Measurements from ENCODE around the gene NCMAP. TPM values are rescaled to one million over a fixed set of nuclear protein-coding genes. Genes with fewer than 3 reads are reported as not detected.

Gene NCMAP
- total RNA-seq, 2 donors from 2014 or later = 9.9 to 12.7 TPM

DNA sequence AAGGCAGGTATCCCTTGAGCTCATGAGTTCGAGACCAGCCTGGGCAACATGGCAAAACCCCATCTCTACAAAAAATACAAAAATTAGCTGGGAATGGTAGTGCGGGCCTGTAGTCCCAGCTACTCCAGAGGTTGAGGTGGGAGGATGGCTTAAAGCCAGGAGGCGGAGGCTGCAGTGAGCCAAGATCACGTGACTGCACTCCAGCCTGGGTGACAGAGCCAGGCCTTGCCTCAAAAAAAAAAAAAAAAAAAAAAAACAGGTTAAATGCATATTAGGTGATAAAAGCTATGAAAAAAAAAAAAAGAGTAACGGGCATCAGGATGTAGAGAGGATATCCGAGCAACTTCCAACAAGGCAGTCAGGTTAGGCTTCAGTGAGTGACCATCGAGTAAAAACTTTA, 84.4 kb downstream of the NCMAP start:
- ATAC-seq (no peak), DNase-seq (peak; percentile 31 to 51 (median 46))
- Histone ChIP-seq H3K27ac (peak overlapping the region in 1 of 4 donors; percentile 3), H3K9me3 (no peaks in the 10 kb centered on the region), H3K4me3 (no peak overlapping the region), H3K36me3 (replicated peaks in 1 of 2; ENCODE audit: insufficient read depth in 1 of 2, low read depth in 2 of 2) (no peaks in the 10 kb centered on the region), H3K27me3 (no peaks in the 10 kb centered on the region), H3K4me1 (peaks cover 24% of the 10 kb centered on the region)
- 59 to 64% methylated on average over 7 of the region's 7 CpGs for whole genome bisulfite sequencing, 2 donors
- intact Hi-C loops (cut with DNase I) = no loop called here
- no peak for TF ChIP-seq POLR2A (IDR thresholded peaks at IDR 0.05)
- TF ChIP-seq, protein P1, sequence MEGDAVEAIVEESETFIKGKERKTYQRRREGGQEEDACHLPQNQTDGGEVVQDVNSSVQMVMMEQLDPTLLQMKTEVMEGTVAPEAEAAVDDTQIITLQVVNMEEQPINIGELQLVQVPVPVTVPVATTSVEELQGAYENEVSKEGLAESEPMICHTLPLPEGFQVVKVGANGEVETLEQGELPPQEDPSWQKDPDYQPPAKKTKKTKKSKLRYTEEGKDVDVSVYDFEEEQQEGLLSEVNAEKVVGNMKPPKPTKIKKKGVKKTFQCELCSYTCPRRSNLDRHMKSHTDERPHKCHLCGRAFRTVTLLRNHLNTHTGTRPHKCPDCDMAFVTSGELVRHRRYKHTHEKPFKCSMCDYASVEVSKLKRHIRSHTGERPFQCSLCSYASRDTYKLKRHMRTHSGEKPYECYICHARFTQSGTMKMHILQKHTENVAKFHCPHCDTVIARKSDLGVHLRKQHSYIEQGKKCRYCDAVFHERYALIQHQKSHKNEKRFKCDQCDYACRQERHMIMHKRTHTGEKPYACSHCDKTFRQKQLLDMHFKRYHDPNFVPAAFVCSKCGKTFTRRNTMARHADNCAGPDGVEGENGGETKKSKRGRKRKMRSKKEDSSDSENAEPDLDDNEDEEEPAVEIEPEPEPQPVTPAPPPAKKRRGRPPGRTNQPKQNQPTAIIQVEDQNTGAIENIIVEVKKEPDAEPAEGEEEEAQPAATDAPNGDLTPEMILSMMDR (IDR thresholded peaks at IDR 0.05) = no peak

DNA sequence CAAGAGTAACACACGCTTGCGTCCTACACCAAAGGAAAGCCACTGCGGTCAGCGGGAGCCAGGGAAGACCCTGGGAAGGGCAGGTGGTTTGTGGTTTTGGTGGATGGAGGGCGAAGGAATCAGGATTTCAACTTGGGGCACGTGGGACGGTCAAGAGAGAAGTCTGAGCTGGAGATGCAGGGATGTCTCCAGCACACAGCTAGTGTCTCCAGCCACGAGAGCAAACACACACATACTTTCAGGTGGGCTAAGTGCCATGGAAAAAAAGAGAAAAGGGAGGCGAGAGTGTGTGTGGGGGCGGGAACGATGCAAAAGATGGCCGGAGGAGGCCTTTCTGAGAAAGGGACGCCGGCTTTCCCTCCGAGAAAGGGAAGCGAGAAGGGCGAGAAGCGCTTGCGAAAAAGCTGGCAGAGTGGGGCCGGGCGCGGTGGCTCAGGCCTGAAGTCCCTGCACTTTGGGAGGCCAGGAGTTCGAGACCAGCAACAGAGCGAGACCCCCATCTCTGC, 85.8 kb downstream of the NCMAP start:
- 26% methylated on average over 24 of the region's 24 CpGs for WGBS, 2 donors
- no peak for ATAC-seq
- Histone ChIP-seq H3K27ac (peak overlapping the region; percentile 96 to 100 (median 98)), H3K36me3 (replicated peaks in 1 of 2; ENCODE audit: insufficient read depth in 1 of 2, low read depth in 2 of 2) (peaks cover 0 to under 1% of the 10 kb centered on the region in 2 donors), H3K9me3 (no peaks in the 10 kb centered on the region), H3K4me3 (peak overlapping the region; percentile 37 to 64), H3K4me1 (peaks cover 30% of the 10 kb centered on the region), H3K27me3 (no peaks in the 10 kb centered on the region)
- intact Hi-C loops (cut with DNase I) = no loop called here
- TF ChIP-seq, protein P1 (IDR thresholded peaks at IDR 0.05) = no peak
- TF ChIP-seq POLR2A (IDR thresholded peaks at IDR 0.05) = no peak
- peak; percentile 19 to 29 (median 23) for DNase-seq

DNA sequence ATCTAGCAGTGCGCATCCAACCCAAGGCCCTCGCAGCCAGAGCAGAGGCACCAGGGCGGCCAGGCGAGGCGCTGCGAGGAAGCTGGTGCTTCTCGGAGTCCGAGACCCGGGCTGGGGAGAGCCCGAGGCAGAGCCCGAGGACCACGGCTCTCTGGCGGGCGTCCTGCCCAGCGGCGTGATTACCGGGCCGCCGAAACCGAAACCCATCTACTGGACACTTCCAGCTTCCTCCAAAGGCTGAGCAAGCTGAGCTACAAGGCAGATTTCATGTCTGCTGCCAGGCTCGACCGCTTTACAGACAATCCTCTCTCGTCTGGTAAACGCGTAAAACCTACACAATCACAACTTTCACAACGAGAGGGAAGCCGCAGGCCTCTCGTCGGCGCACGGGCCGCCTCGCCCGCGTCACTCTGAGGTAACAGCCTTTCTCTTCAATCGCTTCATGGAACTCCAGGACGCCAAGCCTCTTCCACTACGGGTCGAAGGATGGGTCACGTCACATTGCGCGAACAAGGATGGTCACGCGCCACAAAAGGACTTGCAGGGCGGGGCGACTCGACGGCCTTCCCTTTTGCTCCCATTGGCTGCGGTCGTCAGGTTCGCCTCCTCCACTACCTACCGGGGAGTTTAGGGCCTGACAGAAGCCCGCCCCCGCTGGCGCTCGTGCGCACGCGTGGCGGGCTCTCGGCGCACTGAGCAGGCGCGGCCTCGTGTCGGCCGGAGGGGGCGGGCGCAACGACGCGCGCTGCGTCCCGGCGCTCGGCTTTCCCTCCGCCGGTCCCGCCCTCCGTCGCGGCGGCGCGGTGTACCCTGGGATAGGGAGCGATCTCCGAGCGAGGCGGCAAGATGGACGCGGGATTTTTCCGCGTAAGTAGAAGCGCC, 86.8 kb downstream of the NCMAP start, which contains the start of gene SRRM1:
Gene SRRM1, plus strand, starts transcription at position 822 of the 882 bp plus-strand sequence. Its CDS starts 25 bp downstream, at position 847.
- peak within 1 kb of the TSS; percentile 96 to 100 (median 98) for H3K27ac ChIP-seq
- peak; percentile 95 for ATAC-seq
- intact Hi-C loops (cut with DNase I) = no loop called here
- H3K4me1 ChIP-seq = peaks cover 30% of the 10 kb centered on the region
- TF ChIP-seq POLR2A (IDR thresholded peaks at IDR 0.05) = peak; percentile 97 to 100 (median 100)
- TF ChIP-seq, protein P1 (IDR thresholded peaks at IDR 0.05) = peak in 4 of 7 experiments; percentile 10 to 48 (median 27)
- peaks cover 0 to 8% of the 10 kb centered on the region in 2 donors for H3K36me3 ChIP-seq (replicated peaks in 1 of 2; ENCODE audit: insufficient read depth in 1 of 2, low read depth in 2 of 2)
- peak within 1 kb of the TSS; percentile 93 to 96 for H3K4me3 ChIP-seq
- peak; percentile 99 to 100 (median 100) for DNase-seq
- H3K9me3 ChIP-seq = no peaks in the 10 kb centered on the region
- 0% methylated on average over 30 to 95 of the region's 95 CpGs for WGBS, 2 donors
- H3K27me3 ChIP-seq = no peaks in the 10 kb centered on the region

DNA sequence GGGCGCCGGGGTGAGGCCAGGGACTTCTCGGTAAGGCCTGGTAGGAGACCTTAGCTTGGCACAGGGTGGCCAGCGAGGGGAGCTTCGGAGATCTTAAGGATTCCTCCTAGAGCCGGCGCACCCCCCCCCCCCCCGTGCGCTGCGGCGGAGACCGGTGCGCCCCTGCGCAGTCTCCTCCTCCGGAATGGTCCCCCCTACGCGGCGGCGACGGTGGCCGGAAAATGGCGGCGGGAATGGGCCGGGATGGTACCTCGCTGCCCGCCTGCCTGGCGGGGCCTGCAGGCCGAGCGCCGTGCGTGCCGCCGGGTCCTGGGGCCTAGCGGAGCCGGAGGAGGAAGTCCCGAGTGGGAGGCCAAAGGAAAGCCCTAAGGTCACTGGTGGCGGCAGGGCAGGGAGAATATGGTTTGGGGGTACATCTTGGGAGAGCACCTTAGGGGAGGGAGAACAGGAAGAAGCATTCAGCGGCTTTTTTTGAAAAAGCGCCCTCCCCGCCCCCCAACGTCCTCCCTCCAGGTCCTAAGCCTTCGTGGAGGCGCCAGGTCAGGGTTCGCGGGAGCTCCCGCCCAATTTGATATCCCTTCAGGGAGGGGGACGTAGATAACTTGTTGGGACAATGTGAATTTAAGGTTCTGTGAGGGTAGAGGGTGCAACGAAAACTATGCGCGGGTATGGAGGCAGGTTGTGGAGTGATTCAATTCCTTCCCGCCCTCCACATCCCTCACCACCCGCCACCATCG, 87.6 kb downstream of the NCMAP start:
- TF ChIP-seq POLR2A (IDR thresholded peaks at IDR 0.05) = no peak
- no peaks in the 10 kb centered on the region for H3K27me3 ChIP-seq
- peaks cover 0 to 8% of the 10 kb centered on the region in 2 donors for H3K36me3 ChIP-seq (replicated peaks in 1 of 2; ENCODE audit: insufficient read depth in 1 of 2, low read depth in 2 of 2)
- H3K4me3 ChIP-seq = peak overlapping the region; percentile 93 to 96
- H3K9me3 ChIP-seq = no peaks in the 10 kb centered on the region
- H3K4me1 ChIP-seq = peaks cover 30% of the 10 kb centered on the region
- 1 to 2% methylated on average over 13 to 52 of the region's 53 CpGs for WGBS, 2 donors
- ATAC-seq = peak; percentile 3
- peak in 2 of 4 donors; percentile 33 to 38 for DNase-seq
- peak overlapping the region; percentile 84 to 100 (median 93) for H3K27ac ChIP-seq
- intact Hi-C loops (cut with DNase I) = no loop called here

DNA sequence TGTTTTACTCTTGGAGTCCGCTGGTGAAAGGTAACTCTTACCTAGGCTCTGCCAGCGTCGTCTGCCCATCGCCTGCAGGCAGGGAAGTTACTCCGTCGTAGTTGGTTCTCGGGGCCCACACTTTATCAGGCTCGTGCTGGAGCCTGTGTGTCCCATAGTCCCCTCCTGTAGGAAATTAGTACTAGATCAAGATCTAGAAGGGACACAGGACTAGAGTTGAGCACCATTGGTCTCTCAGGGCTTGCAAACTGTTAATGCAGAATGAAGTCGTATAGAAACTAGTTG, 88.2 kb downstream of the NCMAP start:
- peak in 1 of 4 donors; percentile 16 for DNase-seq
- intact Hi-C loops (cut with DNase I) = no loop called here
- no peak for ATAC-seq
- Histone ChIP-seq H3K4me1 (peaks cover 30% of the 10 kb centered on the region), H3K9me3 (no peaks in the 10 kb centered on the region), H3K27ac (peak overlapping the region in 3 of 4 donors; percentile 87 to 100 (median 99)), H3K4me3 (peak overlapping the region; percentile 93 to 96), H3K36me3 (replicated peaks in 1 of 2; ENCODE audit: insufficient read depth in 1 of 2, low read depth in 2 of 2) (peaks cover 0 to 12% of the 10 kb centered on the region in 2 donors), H3K27me3 (no peaks in the 10 kb centered on the region)
- TF ChIP-seq POLR2A (IDR thresholded peaks at IDR 0.05) = no peak
- TF ChIP-seq, protein P1 (IDR thresholded peaks at IDR 0.05) = no peak
- 0% methylated on average over 3 to 9 of the region's 9 CpGs for WGBS, 2 donors
